HG03432 (cell line): ENCODE data around the gene SREBF1.

Source experiments
- ATAC-seq: cut with Tn5 transposase; IDR thresholded peaks from one replicate; pipeline ENCODE4 v1.9.1; 2021; ENCODE audit warnings: mild to moderate bottlenecking, moderate library complexity; ENCODE audit not compliant: unreplicated experiment

Gene SREBF1

GRCh38 chr17:17826342-17826713, 10.5 kb downstream of the SREBF1 start:
- no peak for ATAC-seq

- ATAC-seq = no peak
These were observed 11.8 kb downstream of the SREBF1 start for GRCh38 chr17:17824783-17825614.

GRCh38 chr17:17824119-17824782, 12.5 kb downstream of the SREBF1 start:
- ATAC-seq = peak; percentile 11

DNA sequence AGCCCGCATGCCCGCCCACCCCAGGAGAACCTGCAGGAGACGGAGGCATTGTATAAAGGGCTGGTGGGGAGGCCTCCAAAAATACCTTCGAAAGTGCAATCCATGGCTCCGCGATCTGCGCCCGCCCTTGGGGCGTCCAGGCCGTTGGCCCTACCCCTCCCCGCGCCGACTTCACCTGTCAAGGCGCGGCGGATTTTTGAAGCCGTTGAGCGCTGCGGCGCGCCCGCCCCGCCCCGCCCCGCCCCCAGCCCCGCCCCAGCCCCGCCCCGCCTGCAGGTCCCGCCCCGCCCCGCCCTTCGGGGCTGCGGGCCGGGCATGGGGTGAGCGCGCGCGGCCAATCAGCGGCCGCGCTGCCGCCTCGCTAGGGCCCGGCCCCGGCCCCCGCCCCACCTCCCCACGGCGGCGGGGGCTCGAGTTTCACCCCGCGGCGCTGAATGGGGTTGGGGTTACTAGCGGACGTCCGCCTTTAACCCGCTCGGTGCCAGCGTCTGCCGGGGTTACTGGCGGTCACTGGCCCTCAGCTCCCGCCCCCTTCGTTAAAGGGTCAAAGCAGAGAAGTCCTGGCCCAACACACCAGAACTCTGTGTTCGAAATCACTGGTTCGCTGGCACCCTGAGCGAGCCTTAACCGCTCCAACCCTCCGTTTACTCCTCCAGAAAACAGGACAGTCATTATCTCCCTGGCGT, 13.2 kb downstream of the SREBF1 start:
- peak; percentile 81 for ATAC-seq

DNA sequence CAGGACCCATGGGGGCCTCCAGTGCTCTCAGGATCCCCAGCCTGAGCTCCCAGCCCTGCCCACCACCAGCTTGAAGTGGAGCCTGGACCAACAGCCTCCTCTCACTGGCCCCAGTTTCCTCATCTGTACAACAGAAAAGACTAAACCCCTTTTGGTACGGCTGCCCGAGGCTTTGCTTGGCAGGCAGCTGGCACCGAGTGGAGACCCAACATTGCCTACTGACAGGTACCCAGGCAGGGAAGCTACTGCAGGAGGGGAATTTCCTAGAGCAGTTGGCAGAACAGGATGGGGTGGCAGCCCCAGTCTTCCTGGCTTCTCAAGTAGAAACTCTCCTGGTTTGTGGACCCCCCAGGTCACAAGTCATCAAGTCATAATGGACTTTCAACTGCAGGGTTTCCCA, 14.2 kb downstream of the SREBF1 start:
- ATAC-seq = no peak

- ATAC-seq = no peak
These were observed 14.6 kb downstream of the SREBF1 start for GRCh38 chr17:17822189-17822588.

DNA sequence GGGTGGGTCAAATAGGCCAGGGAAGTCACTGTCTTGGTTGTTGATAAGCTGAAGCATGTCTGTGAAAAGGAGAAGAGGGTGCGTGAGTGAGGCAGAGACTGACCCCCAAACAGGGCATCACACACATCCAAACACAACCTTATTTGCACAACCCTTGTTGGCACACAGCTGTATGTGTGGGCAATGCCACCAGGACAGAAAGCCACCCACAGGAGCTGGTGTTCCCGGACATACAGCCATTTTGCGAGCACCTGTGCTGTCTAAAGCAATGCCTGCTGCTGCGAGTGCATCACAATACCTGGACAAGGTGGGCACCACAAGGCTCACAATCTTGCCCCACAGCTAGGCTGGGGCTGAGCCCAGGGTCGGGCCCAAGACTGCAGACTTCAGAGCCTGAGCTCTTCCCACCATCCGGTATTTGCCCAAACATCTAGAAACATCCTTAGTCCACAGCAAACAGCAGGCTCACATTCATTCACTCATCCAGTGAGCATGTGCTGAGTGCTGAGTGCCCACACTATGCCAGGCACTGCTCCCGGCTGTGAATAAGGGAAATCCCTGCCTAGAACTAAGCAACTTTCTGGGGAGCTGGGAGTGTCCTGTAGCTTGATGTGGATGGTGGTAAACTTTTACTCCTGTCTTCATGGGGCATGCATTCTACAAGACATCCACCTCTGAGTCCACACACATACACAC, 16.2 kb downstream of the SREBF1 start:
- no peak for ATAC-seq

- ATAC-seq = no peak
These were observed 16.7 kb downstream of the SREBF1 start for GRCh38 chr17:17820046-17820445.

- ATAC-seq = peak; percentile 39
These were observed 17.2 kb downstream of the SREBF1 start for GRCh38 chr17:17819561-17819995.

- no peak for ATAC-seq
These were observed 17.7 kb downstream of the SREBF1 start for GRCh38 chr17:17819111-17819510.

- ATAC-seq = no peak
These were observed 18.7 kb downstream of the SREBF1 start for GRCh38 chr17:17818088-17818526.

GRCh38 chr17:17817552-17817947, 19.2 kb downstream of the SREBF1 start:
- no peak for ATAC-seq

- no peak for ATAC-seq
These were observed 19.8 kb downstream of the SREBF1 start for GRCh38 chr17:17816831-17817551.

DNA sequence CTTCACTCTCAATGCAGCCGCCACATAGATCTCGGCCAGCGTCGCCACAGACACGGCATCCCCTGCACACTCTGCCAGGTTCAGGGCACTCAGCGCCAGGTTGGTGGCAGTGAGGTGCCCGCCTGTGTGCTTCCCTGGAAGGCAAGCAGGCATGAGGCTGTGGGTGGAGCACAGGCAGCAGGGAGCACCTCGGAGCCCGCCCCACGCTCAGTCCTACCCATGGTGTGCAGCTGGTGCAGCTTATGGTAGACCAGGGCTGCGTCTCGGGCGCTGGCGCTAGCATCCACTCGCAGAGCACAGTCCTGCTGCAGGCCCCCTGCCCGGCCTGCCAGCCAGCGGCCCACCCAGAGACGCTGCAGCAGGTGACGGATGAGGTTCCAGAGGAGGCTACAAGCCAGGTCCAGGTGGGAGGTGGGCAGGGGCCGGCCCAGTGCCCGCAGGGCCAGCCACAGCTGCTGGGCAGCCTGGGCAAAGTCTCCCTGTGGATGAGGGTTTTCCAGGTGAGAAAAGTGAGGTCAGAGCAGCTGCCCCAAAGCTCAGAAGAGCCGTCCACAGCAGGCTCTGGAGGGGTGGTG, 20.5 kb downstream of the SREBF1 start:
- ATAC-seq = no peak

GRCh38 chr17:17815436-17816200, 21.2 kb downstream of the SREBF1 start:
- ATAC-seq = no peak

DNA sequence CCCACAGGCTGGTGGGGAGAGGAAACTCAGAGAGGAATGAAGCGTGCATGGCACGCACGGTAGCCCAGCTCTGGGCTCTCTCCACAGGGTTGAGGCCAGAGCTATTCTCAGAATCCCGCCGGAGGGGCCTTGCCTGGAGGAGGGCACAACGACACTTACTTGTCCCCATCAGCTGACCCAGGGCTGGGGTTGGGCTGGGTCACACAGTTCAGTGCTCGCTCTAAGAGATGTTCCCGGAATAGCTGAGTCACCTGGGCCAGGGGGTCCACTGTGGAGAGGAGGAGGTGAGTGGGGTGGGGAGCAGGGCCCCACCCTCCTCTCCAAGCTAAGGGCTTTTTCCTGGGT, 21.8 kb downstream of the SREBF1 start:
- ATAC-seq = no peak

GRCh38 chr17:17814162-17815061, 22.4 kb downstream of the SREBF1 start:
- no peak for ATAC-seq

DNA sequence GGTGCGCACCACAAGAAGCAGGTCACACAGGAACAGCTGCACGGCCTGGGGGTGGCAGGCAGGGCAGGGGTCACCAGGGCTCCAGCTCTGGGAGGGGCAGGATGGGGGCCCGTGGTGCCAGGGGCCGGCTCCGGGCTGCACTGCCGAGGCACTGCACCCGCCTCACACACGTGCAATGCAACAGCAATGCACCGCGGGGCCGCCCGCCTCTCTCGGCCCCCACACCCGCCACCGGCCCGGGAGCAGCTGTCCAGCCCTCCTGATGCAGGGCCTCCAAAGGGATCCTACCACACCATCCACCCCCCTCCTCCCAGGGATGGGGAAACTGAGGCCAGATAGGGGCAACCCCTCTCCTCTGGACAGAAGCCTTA, 23.1 kb downstream of the SREBF1 start:
- ATAC-seq = no peak
